Testis (tissue), 2 donors: ENCODE data around the gene ADGRB3.

Experiments used
- POLR2A ChIP-seq: fragments of 450-650 bp; IDR thresholded peaks from one replicate; pipeline ENCODE4 v1.6.1; 2017; ENCODE audit warnings: antibody characterized with exemption, mild to moderate bottlenecking, moderate library complexity
- TF ChIP-seq, protein P1 (sequence below), 3 experiments: fragments of 450-650 bp in 2 of 3; fragments of 200-600 bp in 1 of 3; sonication (generic) in 1 of 3; IDR thresholded peaks; one replicate each; pipeline ENCODE4 v1.5.1; 2016 to 2019; ENCODE audit warnings: antibody characterized with exemption in 3 of 3, mild to moderate bottlenecking in 2 of 3, moderate library complexity in 1 of 3

DNA sequence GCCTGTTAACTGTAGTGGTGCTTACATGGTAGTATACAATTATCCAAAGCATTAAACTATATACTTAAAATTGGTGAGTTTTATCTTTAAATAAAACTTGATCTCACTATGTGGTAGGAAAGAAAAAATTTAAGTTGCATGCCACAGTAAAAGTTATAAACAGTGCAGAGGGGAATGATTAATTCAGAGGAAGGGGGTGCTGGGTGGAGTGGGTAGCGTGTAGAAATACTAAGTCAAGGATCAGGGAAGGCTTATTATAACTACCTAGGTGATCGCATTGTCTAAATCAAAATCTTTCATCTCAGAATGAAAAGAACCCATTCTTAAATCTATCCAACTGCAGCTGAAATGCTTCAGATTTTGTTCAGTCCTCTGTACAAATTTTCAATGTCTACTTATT lies 428.3 kb downstream of the ADGRB3 start:
- TF ChIP-seq, protein P1, sequence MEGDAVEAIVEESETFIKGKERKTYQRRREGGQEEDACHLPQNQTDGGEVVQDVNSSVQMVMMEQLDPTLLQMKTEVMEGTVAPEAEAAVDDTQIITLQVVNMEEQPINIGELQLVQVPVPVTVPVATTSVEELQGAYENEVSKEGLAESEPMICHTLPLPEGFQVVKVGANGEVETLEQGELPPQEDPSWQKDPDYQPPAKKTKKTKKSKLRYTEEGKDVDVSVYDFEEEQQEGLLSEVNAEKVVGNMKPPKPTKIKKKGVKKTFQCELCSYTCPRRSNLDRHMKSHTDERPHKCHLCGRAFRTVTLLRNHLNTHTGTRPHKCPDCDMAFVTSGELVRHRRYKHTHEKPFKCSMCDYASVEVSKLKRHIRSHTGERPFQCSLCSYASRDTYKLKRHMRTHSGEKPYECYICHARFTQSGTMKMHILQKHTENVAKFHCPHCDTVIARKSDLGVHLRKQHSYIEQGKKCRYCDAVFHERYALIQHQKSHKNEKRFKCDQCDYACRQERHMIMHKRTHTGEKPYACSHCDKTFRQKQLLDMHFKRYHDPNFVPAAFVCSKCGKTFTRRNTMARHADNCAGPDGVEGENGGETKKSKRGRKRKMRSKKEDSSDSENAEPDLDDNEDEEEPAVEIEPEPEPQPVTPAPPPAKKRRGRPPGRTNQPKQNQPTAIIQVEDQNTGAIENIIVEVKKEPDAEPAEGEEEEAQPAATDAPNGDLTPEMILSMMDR (IDR thresholded peaks at IDR 0.05): no peak
- no peak for TF ChIP-seq POLR2A
